GM23338 (cell line): Measurements from ENCODE around the gene MOCOS. TPM values are rescaled to one million over a fixed set of nuclear protein-coding genes. Genes with fewer than 3 reads are reported as not detected.

Experiments used
- ATAC-seq: fragments of 200-7000 bp; cut with Tn5 transposase; 3 replicates; pipeline ENCODE4 v1.9.1; 2020
- DNase-seq: peaks from one replicate; pipeline ENCODE4 v3.0.0-alpha.2; 2015; ENCODE audit warnings: low spot score
- H2AFZ ChIP-seq: fragments of 200-600 bp; sonication (generic); 2 replicates; pipeline ENCODE4 v1.8.0; 2016; ENCODE audit warnings: antibody characterized with exemption, mild to moderate bottlenecking, moderate library complexity
- H3F3A ChIP-seq: fragments of 200-600 bp; sonication (generic); replicated peaks from 2 replicates; pipeline ENCODE4 v1.8.0; 2017; ENCODE audit warnings: antibody characterized with exemption, mixed run types, low read depth
- H3K27ac ChIP-seq: fragments of 200-600 bp; sonication (generic); 2 replicates; pipeline ENCODE4 v1.6.1; 2016; ENCODE audit warnings: low read depth
- H3K27me3 ChIP-seq: fragments of 200-600 bp; sonication (generic); 2 replicates; pipeline ENCODE4 v1.8.0; 2016; ENCODE audit warnings: mild to moderate bottlenecking, mixed run types, moderate library complexity; ENCODE audit not compliant: insufficient read depth
- H3K36me3 ChIP-seq: fragments of 200-600 bp; sonication (generic); 2 replicates; pipeline ENCODE4 v1.8.0; 2016; ENCODE audit warnings: mild to moderate bottlenecking; ENCODE audit not compliant: insufficient read depth
- H3K4me1 ChIP-seq: fragments of 200-600 bp; sonication (generic); 2 replicates; pipeline ENCODE4 v1.8.0; 2016; ENCODE audit warnings: mild to moderate bottlenecking, moderate library complexity; ENCODE audit not compliant: insufficient read depth
- H3K4me2 ChIP-seq: fragments of 200-600 bp; sonication (generic); 2 replicates; pipeline ENCODE4 v1.7.1; 2017; ENCODE audit warnings: mixed run types
- H3K4me3 ChIP-seq: fragments of 200-600 bp; sonication (generic); 2 replicates; pipeline ENCODE4 v1.6.1; 2016; ENCODE audit warnings: mixed run types
- H3K79me2 ChIP-seq: fragments of 200-600 bp; sonication (generic); replicated peaks from 2 replicates; pipeline ENCODE4 v1.8.0; 2017; ENCODE audit warnings: mild to moderate bottlenecking; ENCODE audit not compliant: insufficient read depth
- H3K9me2 ChIP-seq: fragments of 200-600 bp; sonication (generic); 2 replicates; pipeline ENCODE4 v1.8.0; 2017; ENCODE audit not compliant: insufficient read depth
- H4K20me1 ChIP-seq: fragments of 200-600 bp; sonication (generic); replicated peaks from 2 replicates; pipeline ENCODE4 v1.8.0; 2017; ENCODE audit warnings: mild to moderate bottlenecking; ENCODE audit not compliant: insufficient read depth
- H3K27ac Mint-ChIP-seq: 2 replicates; pipeline ENCODE4 v1.8.0; 2020; ENCODE audit warnings: inconsistent platforms, mild to moderate bottlenecking, moderate library complexity, mixed read lengths
- H3K27me3 Mint-ChIP-seq: 3 replicates; pipeline ENCODE4 v1.8.0; 2022; ENCODE audit warnings: low read depth, mild to moderate bottlenecking, moderate library complexity, mixed read lengths, inconsistent platforms; ENCODE audit not compliant: insufficient read depth, poor library complexity
- H3K36me3 Mint-ChIP-seq: 3 replicates; pipeline ENCODE4 v1.8.0; 2021; ENCODE audit warnings: low read depth, mild to moderate bottlenecking, inconsistent platforms, moderate library complexity, mixed read lengths
- H3K4me1 Mint-ChIP-seq: 3 replicates; pipeline ENCODE4 v1.8.0; 2020; ENCODE audit warnings: mild to moderate bottlenecking, inconsistent platforms, mixed read lengths
- H3K4me3 Mint-ChIP-seq: 3 replicates; pipeline ENCODE4 v1.8.0; 2021; ENCODE audit warnings: moderate library complexity, mild to moderate bottlenecking, inconsistent platforms, mixed read lengths
- H3K9me3 Mint-ChIP-seq: 3 replicates; pipeline ENCODE4 v1.8.0; 2020; ENCODE audit warnings: moderate library complexity, mild to moderate bottlenecking, inconsistent platforms, mixed read lengths
- CREB1 ChIP-seq: fragments of 250-450 bp; sonication (Bioruptor Pico); IDR thresholded peaks from 2 replicates; pipeline ENCODE4 v1.5.0; 2020; ENCODE audit warnings: low read depth, mild to moderate bottlenecking, moderate library complexity
- ETS1 ChIP-seq: IDR thresholded peaks from 2 replicates; pipeline ENCODE4 v1.6.1; 2016; ENCODE audit warnings: antibody characterized with exemption
- EZH2 ChIP-seq: fragments of 200-600 bp; sonication (generic); IDR thresholded peaks from one replicate; pipeline ENCODE4 v1.8.0; 2017; ENCODE audit warnings: antibody characterized with exemption, mild to moderate bottlenecking, low read depth; ENCODE audit not compliant: unreplicated experiment
- JUNB ChIP-seq: IDR thresholded peaks from one replicate; pipeline ENCODE4 v1.6.1; 2016; ENCODE audit warnings: antibody characterized with exemption; ENCODE audit not compliant: unreplicated experiment
- NANOG ChIP-seq: IDR thresholded peaks from 2 replicates; pipeline ENCODE4 v1.6.1; 2016; ENCODE audit warnings: antibody characterized with exemption, borderline replicate concordance
- POLR2AphosphoS5 ChIP-seq: IDR thresholded peaks from 2 replicates; pipeline ENCODE4 v1.6.1; 2016; ENCODE audit warnings: antibody characterized with exemption, low read depth
- STAT1 ChIP-seq: IDR thresholded peaks from one replicate; pipeline ENCODE4 v1.6.1; 2016; ENCODE audit warnings: antibody characterized with exemption; ENCODE audit not compliant: unreplicated experiment
- ZNF114 ChIP-seq: fragments of 250-450 bp; sonication (Bioruptor Pico); IDR thresholded peaks from 2 replicates; pipeline ENCODE4 v1.5.0; 2020; ENCODE audit warnings: mild to moderate bottlenecking, moderate library complexity
- ZNF331 ChIP-seq: fragments of 250-450 bp; sonication (Bioruptor Pico); IDR thresholded peaks from 2 replicates; pipeline ENCODE4 v1.5.0; 2020; ENCODE audit warnings: low read depth, mild to moderate bottlenecking, moderate library complexity
- polyA plus RNA-seq: library from polyadenylated mRNA; unstranded; fragments of >200 nt; fragmentation: Nextera tagmentation; extraction: Ambion mirVana; gene quantifications from 2 replicates; pipeline ENCODE4 v1.2.1, GENCODE V29; 2016
- total RNA-seq: library from RNA; depleted of rRNA; stranded (reverse); fragments of >200 nt; shearing (Covaris generic); gene quantifications from 2 replicates; pipeline ENCODE4 v1.2.3, GENCODE V29; 2014
- TF ChIP-seq, protein P1 (sequence below), 2 experiments: fragments of 200-600 bp in 1 of 2; sonication (generic) in 1 of 2; conservative IDR thresholded peaks; 2 replicates each; pipeline versions ENCODE4 v1.5.1 to v1.6.1; 2016 to 2017; ENCODE audit warnings: antibody characterized with exemption in 2 of 2, low read depth in 2 of 2, mild to moderate bottlenecking in 2 of 2, moderate library complexity in 1 of 2
- TF ChIP-seq, protein P2 (sequence below): IDR thresholded peaks from one replicate; pipeline ENCODE4 v1.6.1; 2018; ENCODE audit warnings: antibody characterized with exemption; ENCODE audit not compliant: unreplicated experiment

The MOCOS gene
- total and polyA plus RNA-seq, 2 experiments from 2014 or later, result 3.9 to 7.2 TPM

GRCh38 chr18:36185157-36185556 lies 2.1 kb upstream of the MOCOS start (continued):
- TF ChIP-seq, protein P1, sequence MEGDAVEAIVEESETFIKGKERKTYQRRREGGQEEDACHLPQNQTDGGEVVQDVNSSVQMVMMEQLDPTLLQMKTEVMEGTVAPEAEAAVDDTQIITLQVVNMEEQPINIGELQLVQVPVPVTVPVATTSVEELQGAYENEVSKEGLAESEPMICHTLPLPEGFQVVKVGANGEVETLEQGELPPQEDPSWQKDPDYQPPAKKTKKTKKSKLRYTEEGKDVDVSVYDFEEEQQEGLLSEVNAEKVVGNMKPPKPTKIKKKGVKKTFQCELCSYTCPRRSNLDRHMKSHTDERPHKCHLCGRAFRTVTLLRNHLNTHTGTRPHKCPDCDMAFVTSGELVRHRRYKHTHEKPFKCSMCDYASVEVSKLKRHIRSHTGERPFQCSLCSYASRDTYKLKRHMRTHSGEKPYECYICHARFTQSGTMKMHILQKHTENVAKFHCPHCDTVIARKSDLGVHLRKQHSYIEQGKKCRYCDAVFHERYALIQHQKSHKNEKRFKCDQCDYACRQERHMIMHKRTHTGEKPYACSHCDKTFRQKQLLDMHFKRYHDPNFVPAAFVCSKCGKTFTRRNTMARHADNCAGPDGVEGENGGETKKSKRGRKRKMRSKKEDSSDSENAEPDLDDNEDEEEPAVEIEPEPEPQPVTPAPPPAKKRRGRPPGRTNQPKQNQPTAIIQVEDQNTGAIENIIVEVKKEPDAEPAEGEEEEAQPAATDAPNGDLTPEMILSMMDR (conservative IDR thresholded peaks at IDR 0.05; ENCODE audit: low read depth in 2 of 2), result no peak
- no peak for TF ChIP-seq POLR2AphosphoS5

DNA sequence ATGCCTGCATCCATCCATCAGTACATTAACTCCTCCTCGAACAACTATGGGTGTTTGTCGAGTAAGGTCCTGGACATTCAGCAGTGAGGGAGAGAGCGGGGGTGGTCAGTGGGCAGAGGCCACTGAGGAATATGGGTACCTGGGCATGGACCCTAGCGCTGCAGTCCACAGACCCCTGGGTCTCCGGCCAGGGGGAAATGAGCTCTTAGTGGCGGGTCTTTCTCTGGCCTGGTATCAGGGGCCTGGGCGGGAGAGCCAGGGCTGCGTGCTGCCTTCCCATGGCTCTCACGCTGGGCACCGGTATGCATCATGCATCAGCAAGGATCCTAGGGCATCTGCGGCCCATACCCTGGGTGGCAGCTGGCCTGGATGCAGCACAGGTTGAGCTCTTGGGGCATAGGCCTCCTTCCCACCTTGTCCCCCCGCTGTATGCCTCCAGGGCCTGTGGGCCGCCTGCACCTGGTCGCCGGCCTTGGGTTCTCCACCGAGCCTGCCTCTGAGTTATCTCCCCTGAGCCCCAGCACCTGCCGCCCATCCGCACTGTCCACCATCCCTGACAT lies 1.3 kb upstream of the MOCOS start:
- Histone ChIP-seq H4K20me1 (peaks cover 16% of the 10 kb centered on the region), H3K27me3 (peaks cover 44% of the 10 kb centered on the region), H2AFZ (no peak overlapping the region; the same call in 1 of the 2 replicates), H3K27ac (no peak overlapping the region), H3K4me3 (peak overlapping the region; percentile 87), H3K36me3 (no peaks in the 10 kb centered on the region), H3K79me2 (peaks cover 11% of the 10 kb centered on the region; the same call in 1 of the 2 replicates), H3K4me2 (peak overlapping the region; percentile 99), H3K4me1 (peaks cover 14% of the 10 kb centered on the region), H3F3A (peaks cover 9% of the 10 kb centered on the region; the same call in 1 of the 2 replicates), H3K9me2 (no peaks in the 10 kb centered on the region)
- H3K36me3 Mint-ChIP-seq, result peaks cover 9% of the 10 kb centered on the region
- H3K27me3 Mint-ChIP-seq, result peaks cover 31% of the 10 kb centered on the region
- no peak overlapping the region for H3K27ac Mint-ChIP-seq
- no peaks in the 10 kb centered on the region for H3K9me3 Mint-ChIP-seq
- DNase-seq, result no peak
- H3K4me3 Mint-ChIP-seq, result peak overlapping the region; percentile 79
- ATAC-seq, result peak; percentile 4
- peaks cover 40% of the 10 kb centered on the region for H3K4me1 Mint-ChIP-seq
- TF ChIP-seq EZH2, result no peak
- TF ChIP-seq, protein P1 (conservative IDR thresholded peaks at IDR 0.05; ENCODE audit: low read depth in 2 of 2), result no peak
- TF ChIP-seq ZNF331 (CRISPR knock-in tag), result no peak
- no peak for TF ChIP-seq ZNF114
- TF ChIP-seq STAT1, result no peak
- no peak for TF ChIP-seq POLR2AphosphoS5
- no peak for TF ChIP-seq NANOG
- no peak for TF ChIP-seq CREB1
- TF ChIP-seq, protein P2, sequence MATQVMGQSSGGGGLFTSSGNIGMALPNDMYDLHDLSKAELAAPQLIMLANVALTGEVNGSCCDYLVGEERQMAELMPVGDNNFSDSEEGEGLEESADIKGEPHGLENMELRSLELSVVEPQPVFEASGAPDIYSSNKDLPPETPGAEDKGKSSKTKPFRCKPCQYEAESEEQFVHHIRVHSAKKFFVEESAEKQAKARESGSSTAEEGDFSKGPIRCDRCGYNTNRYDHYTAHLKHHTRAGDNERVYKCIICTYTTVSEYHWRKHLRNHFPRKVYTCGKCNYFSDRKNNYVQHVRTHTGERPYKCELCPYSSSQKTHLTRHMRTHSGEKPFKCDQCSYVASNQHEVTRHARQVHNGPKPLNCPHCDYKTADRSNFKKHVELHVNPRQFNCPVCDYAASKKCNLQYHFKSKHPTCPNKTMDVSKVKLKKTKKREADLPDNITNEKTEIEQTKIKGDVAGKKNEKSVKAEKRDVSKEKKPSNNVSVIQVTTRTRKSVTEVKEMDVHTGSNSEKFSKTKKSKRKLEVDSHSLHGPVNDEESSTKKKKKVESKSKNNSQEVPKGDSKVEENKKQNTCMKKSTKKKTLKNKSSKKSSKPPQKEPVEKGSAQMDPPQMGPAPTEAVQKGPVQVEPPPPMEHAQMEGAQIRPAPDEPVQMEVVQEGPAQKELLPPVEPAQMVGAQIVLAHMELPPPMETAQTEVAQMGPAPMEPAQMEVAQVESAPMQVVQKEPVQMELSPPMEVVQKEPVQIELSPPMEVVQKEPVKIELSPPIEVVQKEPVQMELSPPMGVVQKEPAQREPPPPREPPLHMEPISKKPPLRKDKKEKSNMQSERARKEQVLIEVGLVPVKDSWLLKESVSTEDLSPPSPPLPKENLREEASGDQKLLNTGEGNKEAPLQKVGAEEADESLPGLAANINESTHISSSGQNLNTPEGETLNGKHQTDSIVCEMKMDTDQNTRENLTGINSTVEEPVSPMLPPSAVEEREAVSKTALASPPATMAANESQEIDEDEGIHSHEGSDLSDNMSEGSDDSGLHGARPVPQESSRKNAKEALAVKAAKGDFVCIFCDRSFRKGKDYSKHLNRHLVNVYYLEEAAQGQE, result no peak
- TF ChIP-seq JUNB, result no peak
- no peak for TF ChIP-seq ETS1
